Measurements from ENCODE around the gene SDK1.
"Not testable (repeated sequence)": the region's sequence is repeated elsewhere in the genome, so short reads cannot be mapped to it uniquely, and the experiment has no call there.

The SDK1 gene

DNA sequence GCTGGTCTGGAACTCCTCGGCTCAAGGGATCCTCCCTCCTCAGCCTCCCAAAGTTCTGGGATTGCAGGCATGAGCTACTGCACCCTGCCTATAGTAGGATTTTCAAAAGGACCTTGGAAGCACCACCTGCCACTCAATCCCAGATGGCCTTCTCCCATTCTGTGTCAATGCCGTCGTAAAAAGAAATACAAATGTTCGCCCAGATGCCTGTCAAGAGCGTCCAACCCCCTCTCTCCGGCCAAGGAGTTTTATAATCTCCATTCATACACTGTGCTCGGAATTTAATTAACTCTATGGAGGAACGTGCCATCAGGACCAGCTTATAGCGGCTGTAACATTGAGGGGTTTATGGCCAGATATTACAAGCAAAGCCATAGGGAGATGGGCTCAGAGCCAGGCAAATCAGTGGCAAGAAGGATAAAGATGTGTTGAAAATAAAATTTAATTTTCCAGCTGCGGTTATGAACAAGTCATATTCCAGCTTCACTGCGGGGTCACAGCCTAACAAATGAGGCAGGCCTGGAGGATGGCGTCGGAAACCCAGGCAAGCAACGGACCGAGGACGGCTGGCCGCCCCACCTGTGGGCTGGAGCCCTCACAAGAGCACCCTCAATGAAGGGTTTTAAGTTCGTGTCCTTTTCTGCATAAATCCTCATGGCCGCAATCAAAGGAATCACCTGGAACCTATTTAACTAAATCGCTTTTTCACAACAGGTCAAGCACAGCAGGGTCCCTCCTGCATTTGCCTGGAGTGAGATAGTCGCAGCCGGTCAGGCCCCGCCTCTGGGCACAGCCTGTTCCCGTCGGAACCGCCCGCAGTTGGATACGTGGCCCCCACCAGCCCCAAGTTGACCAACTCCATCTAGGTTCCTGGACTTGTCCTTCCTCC lies 1006.5 kb downstream of the SDK1 start:
- TF ChIP-seq, protein P1, sequence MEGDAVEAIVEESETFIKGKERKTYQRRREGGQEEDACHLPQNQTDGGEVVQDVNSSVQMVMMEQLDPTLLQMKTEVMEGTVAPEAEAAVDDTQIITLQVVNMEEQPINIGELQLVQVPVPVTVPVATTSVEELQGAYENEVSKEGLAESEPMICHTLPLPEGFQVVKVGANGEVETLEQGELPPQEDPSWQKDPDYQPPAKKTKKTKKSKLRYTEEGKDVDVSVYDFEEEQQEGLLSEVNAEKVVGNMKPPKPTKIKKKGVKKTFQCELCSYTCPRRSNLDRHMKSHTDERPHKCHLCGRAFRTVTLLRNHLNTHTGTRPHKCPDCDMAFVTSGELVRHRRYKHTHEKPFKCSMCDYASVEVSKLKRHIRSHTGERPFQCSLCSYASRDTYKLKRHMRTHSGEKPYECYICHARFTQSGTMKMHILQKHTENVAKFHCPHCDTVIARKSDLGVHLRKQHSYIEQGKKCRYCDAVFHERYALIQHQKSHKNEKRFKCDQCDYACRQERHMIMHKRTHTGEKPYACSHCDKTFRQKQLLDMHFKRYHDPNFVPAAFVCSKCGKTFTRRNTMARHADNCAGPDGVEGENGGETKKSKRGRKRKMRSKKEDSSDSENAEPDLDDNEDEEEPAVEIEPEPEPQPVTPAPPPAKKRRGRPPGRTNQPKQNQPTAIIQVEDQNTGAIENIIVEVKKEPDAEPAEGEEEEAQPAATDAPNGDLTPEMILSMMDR (IDR thresholded peaks at IDR 0.05; ENCODE audit: low read depth, low read length), result no peak
- H3K4me3 ChIP-seq (ENCODE audit: low read depth, low read length), result no peak overlapping the region

DNA sequence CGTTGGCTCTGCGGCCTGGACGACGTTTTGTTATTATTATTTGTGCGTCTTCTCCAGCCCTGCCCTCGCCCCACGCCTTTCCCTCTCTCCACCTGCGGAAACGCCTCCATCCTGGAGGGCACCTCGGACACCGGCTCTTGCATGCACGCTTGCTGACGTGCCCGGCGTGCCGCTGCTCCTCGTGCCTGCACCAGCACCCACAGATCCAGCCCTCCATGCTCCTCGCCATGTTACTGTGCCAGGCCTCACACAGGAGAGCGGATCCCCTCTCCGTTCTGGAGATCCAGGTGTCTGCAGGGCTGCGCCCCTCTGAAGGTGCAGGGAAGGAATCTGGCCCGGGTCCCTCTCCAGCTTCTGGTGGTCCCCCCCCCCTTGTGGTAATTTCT lies 1007.1 kb downstream of the SDK1 start:
- H3K4me3 ChIP-seq (ENCODE audit: low read depth, low read length), result no peak overlapping the region
- TF ChIP-seq, protein P1 (IDR thresholded peaks at IDR 0.05; ENCODE audit: low read depth, low read length), result no peak

DNA sequence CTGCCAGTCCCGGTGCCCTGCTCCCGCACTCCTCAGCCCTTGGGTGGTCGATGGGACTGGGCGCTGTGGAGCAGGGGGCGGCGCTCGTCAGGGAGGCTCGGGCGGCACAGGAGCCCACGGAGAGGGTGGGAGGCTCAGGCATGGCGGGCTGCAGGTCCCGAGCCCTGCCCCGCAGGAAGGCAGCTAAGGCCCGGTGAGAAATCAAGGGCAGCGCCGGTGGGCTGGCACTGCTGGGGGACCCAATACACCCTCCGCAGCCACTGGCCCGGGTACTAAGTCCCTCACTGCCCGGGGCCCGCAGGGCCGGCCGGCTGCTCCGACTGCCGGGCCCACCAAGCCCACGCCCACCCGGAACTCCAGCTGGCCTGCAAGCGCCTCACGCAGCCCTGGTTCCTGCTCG lies 1012.9 kb downstream of the SDK1 start:
- not testable (repeated sequence) for H3K4me3 ChIP-seq (ENCODE audit: low read depth, low read length)

DNA sequence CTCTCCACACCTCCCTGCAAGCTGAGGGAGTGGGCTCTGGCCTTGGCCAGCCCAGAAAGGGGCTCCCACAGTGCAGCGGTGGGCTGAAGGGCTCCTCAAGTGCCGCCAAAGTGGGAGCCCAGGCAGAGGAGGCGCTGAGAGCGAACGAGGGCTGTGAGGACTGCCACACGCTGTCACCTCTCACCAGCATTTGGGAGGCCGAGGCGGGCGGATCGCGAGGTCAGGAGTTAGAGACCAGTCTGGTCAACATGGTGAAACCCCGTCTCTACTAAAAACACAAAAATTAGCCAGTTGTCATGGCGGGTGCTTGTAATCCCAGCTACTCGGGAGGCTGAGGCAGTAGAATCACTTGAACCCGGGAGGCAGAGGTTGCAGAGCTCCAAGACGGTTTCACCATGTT lies 1013.3 kb downstream of the SDK1 start:
- H3K4me3 ChIP-seq (ENCODE audit: low read depth, low read length), result not testable (repeated sequence)

Measured in WI38 (cell line).